ENCODE data around the gene SLX9.

Gene SLX9, protein sequence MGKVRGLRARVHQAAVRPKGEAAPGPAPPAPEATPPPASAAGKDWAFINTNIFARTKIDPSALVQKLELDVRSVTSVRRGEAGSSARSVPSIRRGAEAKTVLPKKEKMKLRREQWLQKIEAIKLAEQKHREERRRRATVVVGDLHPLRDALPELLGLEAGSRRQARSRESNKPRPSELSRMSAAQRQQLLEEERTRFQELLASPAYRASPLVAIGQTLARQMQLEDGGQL

DNA sequence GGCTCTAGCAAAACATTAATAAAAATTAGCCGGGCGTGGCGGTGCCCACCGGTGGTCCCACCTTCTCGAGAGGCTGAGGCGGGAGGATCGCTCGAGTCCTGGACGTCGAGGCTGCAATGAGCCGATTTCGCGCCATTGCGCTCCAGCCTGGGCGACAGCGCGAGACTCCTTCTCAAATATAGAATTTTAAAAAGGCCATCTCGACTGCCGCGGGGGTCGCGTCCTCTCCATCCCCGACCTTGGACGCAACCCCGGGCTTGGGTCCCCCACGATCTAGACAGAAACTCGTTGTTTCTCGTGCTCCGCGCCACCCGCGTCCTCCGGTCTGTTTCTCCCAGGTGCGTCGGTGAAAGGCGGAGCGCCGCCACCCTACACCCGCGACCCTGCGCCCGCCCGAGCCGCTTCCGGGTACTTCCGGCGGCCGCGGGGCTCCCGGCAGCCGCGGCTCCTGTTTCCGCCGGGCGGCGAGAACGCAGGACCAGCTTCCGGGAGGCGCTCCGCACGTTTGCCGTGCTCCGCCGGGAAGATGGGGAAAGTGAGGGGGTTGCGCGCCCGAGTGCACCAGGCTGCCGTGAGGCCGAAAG lies at the start of gene SLX9:
Gene SLX9 (plus strand): TSS at position 498 of the 584 bp plus-strand sequence. CDS start 29 bp downstream, at position 527.
- DNase-seq: peak; percentile 97

DNA sequence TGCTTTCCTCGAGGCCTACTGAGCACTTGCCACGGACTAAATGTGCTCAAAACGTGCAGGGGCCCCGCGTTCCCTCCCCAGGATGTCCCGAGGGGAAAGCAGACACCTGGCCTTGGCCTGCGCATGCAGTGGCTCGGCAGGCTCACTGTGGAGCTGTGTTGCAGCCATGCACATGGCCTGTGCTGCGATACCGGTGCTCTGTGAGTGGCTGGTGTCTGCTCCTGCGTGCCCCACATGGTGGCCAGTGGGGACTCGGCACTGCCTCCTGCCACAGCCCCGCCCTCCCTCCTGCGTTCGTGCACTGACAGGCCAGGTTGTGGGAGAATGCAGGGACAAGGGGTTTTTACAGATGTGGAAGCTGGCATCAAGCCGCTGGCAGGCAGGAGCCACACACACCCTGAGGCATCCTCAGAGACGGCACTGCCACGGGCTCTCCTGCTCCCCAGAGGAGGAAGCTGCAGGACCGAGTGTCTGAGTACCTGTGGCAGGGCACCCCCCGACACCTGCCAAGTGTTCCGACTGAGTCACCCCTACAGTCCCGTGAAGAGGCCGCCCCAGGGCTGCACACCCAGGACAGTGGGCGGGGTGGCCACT lies 49.4 kb upstream of the SLX9 start:
- peak; percentile 28 for DNase-seq

DNA sequence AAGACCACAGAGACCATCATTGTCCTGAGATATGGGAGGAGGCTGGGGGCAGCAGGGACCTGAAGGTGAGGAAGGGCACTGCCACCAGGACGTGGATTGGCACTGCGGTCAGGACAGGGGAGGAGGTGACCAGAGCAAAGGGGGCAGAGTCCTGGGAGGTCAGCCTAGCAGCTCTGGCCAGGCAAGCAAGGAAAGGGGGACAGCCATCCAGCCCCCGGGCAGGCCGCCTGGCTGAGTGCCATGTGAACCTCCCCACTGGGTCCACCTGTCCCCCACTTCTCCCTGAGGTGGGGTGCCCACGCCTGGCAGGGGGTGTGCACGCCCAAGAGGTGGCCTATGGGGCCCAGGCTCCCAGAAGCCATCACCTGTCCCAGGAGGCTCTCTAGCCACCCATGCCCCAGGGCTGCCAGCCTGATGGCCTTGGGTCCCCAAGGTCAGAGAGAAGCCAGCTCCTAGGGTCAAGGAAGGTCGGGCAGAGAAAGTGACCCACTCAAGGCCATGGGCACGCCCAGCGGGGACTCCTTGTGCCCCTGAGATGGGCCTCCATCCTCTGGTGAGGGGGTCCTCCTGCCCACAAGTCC lies 48.8 kb upstream of the SLX9 start:
- no peak for DNase-seq

DNA sequence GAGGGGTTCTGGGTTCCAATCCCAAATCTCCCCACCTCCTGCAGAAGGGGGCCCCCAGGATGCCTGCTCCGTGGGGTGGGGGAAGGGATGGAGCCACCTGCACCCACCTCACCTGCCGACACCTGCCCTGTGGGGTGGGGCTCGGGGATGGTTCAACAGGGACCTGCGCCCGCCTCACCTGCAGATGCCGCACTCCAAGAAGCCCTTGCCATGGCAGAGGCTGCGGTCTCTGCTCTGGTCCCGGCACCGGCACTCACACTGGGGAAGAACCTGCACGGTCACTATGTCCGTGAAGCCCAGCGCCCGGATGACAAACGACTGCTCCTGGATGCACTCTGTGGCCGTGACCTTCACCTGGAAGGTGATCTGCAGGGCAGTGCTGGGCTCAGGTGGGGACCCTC lies 48.2 kb upstream of the SLX9 start:
- no peak for DNase-seq

DNA sequence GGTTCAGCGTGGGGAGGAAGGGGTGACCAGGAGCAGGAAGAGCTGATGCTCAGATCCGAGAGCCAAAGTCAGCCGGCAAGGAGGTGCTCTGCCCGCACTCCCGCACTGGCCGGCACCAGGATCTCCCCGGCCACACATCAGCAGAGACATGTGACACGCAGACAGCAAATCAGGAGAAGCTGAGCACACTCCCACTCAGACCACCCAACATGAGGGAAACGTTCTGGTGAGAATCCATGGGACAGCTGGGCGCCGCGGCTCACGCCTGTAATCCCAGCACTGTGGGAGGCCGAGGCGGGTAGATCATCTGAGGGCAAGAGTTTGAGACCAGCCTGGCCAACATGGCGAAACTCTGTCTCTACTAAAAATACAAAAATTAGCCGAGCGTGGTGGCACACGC lies 47.7 kb upstream of the SLX9 start:
- no peak for DNase-seq

DNA sequence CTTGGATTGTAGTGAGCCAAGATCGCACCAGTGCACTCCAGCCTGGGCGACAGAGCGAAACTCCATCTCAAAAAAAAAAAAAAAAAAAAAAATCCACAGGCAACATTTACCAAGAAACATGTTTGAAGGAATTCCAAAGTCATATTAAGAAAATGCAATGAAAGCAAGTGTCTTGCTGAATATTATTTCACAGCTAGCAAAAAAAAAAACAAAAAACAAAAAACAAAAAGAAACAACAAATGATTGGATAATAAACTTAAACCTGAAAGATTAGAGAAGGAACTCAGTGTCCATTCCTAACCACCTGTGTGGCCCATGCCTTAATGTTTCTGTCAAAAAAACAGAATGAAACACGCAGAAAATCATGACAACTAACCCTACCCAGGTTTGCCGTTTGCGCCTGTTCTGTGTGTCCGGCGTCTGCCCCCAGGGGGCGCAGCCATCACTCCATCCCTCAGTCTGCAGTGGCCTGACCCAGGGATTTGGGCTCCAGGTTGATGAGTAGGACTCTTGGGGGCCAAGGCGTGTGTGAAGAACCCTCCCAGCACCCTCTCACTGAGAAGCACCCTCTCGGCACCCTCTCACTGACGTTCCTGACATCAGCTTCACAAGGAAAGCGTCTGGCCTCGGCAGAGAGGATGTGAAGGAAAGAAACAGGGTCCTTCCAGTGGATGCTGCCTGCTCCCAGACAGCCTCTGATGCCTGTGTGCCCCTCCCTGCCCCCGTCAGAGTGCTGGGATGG lies 47.1 kb upstream of the SLX9 start:
- peak; percentile 76 for DNase-seq

DNA sequence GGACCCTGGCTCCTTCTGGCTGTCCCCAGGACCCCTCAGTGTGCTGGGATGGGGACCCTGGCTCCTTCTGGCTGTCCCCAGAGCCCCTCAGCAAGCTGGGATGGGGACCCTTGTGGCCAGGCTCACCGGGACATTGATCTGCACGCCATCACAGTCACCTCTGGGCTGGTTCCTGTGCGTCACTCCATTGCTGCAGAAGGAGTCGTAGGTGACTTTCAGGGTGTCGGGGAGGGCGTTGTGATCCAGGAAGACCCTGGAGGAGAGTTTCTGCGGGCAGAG lies 46.6 kb upstream of the SLX9 start:
- DNase-seq: no peak

DNA sequence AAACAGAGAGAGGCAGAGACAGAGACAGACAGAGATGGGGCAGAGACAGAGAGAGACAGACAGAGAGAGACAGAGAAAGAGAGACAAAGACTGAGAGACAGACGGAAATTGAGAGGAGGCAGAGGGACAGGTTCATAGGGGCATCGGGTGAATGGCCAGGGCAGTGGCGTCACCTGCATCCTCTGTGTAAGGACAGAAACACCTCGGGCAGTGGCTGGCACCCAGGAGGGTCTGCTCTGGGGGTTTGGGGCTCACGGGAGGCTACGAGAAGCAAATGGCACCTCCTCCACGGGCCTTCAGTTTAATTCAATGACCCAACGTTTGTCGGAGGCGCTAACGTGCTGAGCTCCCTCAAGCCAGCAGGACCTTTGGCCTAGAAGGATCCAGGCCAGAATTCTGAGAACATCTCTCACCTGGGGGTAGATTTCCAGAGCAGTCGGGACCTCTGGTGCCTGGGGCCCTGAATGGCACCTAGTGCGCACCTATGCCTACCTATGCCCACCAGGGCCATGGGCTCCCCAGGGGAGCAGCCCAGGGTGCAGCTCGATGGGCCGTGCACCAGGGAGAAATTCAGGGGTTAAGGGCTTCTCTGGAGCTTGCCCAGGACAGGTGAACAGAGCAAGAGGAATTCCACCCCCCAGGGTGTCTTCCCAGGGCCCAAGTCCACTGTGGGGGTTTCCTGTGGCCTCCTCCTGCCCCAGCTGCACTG lies 45.7 kb upstream of the SLX9 start:
- DNase-seq: no peak

DNA sequence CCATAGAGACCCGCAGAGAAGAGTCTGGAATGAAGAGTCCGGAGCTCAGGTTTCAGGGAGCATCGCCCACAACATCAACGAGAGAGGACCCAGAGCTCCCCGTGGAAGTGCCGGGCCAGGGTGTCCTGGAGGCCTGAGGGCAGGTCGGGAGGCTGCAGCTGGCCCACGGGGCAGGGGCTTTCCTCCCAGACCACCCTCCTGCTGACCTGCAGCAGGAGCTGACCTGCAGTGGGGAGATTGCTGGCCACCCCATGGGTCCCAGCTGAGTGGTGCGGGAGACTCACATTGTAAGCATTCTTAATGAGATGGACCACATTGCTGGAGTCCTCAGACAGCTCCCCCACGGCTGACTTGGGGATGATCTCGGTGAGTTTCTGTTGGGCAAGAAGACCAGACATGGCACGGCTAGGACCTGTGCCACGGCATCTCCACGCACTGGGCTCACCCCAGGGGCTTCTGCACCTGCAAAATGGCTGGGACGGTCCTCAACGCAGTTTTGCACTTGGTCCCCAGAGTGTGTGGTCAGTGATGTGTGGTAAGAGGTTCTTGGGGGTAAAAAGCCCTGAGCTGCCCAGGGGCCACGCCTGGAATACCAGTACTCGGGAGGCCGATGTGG lies 45.0 kb upstream of the SLX9 start:
- DNase-seq: no peak

DNA sequence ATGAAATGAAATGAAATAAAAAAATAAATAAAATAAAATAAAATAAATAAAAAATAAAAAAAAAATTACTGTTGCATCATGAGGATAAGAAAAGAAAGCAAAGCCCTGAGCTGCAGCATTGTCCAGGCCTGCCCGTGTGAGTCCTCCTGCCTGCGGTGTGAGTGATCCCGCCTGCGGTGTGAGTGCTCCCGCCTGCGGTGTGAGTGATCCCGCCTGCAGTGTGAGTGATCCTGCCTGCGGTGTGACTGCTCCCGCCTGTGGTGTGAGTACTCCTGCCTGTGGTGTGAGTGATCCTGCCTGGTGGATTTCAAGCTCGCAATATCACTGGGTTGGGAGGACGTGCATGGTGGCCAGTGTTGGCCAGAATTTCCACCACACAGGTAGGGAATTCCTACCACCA lies 44.0 kb upstream of the SLX9 start:
- DNase-seq: no peak

DNA sequence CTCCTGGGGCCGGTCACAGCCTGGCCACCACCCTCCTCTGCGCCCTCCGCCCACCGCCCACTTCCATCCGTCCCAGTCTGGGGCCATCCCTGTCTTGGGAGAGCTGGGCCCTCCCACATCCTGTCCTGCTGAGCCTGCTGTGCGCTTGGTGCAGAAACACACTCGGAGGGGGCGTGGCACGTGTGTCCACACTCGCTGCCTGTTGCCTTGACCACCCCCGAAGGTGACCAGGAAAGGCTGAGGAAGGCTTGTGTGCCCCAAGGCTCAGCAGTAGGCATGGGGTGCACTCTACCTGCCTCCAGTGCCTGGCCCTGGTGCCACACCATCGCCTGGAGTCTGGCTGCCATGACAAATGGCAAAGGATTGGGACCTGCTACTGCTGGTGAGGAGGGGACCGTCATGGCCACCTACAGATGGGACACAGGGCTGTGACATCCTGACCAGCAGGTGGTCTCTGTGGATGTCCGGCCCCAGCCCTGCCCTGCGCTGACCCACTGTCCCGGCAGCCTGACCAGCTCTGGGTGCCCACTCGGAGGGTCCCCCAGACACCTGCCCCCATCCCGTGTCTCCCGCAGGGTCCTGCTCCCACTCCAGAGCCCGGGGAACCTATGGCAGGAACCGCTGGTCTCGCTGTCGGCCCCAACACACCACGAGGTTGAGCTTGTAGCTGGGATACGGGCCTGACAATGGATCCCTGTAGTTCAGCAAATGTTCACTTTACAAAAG lies 43.1 kb upstream of the SLX9 start:
- peak; percentile 58 for DNase-seq

DNA sequence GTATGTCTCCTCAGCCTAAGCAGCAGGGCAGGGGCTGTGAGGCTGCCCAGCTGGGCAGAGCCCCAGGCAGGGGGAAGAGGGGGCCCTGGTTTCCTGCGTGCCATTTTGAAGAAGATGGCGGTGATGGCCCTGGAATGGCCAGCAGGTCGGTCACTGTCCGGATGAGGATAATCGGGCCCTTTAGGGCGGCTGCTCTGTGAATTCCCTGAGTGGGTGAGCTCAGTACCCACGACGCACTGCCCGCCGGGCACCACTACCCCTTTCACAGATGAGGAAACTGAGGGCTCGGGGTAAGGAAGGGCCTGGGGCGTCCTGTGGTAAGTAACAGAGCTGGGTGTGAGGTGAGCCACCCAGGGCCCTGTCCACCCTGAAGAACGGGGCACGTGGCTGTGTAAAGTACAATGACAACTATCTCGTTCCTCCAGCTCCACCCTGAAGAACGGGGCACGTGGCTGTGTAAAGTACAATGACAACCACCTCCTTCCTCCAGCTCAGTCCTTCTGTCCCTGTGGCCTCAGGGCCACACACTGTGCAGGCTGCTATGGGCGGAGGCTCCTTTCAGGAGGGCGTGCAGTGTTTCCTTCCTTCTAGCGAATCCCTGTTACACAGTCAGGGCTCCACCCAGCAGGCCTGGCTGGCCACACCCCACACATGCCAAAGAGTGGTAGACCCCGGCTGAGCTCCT lies 42.4 kb upstream of the SLX9 start:
- DNase-seq: peak; percentile 83

DNA sequence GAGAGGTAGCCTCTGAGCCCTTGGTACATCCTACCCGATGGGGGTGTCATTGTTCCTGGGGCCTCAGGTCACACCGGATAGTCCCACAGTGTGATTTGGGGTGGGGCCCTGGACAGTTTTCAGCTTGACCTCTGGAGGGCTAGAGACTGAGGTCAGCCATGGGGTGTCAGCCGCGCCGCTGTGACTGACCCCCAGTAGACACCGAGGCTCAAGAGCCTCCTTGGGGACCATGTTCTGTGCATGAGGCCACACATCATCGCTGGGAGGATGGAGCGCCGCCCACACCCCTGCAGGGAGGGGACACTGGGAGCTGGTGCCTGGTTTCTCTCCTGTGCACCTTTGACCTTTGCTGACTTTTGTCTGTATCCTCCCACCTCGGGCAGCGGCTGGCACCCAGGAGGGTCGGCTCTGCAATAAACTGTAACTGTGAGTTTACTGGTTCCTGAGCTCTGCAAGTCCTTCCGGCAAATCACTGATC lies 41.8 kb upstream of the SLX9 start:
- DNase-seq: no peak

DNA sequence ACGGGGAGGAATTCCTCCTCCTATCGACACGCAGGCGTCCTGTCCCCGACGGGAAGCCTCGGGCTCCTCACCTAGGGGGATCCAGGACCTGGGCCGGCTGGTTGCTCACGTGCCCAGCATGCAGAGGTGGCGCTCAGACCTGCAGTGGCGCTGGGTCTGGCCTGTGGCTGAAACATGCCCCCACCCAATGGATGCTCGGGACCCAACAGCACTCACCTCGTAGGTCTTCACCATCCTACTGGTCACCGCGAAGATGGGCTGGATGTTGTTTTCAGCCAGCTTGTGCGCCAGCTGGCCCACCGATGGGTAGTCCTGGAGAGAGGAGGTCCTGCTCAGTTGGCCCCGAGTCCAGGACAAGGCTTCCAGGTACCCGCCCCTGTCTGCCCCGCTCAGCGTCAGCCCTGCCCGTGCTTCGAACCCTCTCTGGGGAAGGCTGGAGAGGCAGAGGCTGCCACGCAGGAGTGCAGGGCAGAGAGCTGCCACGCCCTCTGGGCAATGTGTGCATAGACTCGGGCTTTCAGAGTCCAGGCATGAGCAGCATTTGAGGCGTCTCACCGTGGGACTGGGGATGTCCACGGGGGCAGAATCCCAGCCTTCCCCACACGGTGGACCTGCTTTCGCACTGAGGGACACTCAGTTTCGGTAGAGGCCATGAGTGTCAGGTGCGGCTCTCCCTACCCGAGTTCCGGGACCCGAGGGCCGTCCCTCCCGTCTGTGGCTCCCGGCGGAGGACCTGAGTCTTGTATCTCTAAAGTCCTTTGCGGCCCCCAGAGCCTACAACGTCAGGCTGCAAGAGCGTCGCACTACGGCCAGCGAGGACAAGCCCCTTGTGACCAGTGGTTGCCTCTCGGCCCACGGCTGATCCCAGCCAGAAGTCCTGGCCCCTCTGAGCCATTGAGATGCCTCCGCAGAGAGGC lies 40.7 kb upstream of the SLX9 start:
- peak; percentile 23 for DNase-seq

DNA sequence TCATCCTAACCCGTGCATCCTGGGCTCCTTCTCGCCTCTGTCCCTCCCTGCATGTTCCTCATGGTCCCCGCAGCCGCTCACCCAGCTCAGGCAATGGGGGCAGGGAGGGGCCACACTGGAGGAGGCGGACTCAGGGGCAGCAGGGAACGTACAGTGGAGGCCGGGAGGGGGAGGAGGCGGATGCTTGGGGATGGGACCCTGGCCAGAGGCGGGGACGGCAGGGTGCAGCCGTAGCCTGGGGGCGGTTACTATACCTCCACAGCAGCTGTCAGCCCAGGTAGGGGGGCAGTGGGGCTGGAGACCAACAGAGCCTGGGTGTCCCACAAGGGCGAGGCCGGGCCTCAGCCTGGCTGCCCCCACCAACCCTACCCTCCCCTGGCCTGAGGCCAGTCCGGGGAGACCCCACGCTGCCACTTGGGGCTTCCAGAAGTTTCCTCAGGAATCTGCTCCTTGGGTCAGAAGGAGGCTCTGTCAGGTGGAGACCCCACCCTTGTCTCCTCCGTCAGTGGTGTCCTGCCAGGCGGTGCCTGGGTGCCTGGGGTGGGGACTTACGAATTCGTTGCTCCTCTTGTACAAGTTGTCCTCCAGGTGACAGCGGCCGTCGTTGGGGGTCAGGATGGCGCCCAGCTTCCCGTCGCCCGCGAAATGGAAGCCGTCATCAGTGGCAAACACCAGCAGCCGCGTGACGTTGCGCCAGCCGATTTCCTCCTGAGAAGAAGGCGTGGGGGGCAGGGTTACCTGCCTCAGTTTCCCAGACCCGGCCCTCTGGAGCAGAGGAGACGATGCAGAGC lies 39.9 kb upstream of the SLX9 start:
- DNase-seq: peak; percentile 60

DNA sequence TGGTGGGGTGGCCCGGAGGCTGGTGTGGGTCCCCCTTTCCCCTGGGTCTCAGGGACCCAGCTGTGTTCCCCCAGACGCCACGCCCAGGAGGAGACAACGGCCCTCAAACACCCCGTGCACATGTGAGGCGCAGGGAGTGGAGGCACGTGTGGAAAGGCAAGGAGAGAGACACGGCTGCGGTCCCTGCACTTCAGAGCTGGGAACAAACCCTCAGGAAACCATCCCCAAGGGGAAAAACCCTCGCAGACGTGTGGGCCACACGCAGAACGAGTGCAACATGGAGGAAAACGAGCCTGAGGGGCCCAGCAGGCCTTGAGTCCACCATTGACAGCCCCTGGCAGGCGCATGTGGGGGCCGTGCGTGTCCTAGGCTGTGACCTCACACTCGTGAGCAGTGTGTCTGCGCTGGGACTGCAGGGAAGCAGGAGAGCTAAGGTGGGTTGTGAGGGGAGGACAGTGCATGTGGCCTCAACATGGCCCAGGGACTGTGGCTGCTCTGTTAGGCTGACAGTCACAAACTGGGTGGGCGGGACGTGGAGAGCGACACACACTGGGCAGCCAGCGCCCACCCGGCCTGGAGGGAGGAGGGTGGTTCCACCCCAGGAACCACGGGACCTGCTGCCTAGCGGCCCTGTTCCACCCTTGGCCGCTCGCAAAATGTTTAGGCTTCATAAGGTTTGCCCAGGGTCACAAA lies 39.1 kb upstream of the SLX9 start:
- no peak for DNase-seq

DNA sequence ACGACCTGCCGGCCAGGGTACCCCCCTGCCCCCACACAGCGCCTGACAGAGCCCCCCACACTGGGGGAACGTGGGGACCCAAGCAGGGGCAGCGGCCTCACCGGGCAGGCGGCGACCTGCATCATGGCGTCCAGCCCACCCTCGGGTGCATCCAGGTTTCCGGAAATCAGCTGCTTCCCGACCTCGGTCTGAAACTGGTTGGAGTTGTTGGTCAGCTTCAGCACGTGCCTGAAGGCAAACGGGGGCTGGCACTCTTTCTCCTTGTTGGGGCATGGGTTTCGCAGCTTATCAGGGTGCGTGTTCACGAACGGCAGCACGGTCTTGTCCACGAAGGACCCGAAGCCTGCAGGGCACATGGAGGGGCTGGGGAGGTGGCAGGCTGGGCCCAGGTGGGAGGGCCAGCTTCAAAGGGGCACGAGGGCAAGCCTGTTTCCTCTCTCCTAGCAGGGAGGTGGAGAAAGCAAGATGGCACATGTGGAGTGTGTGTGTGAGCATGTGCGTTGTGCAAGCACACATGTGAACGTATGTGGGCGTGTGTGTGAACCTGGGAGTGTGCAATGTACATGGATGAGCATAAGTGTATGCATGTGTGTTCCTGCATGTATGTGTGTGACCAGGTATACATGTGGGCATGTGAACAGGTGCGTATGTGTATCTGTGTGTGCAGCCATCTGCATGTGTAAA lies 38.3 kb upstream of the SLX9 start:
- no peak for DNase-seq

All from NCI-H69 (cell line).